Mesothelial cell of epicardium (in vitro differentiated cells): Measurements from ENCODE around the gene FAM20A. TPM values are rescaled to one million over a fixed set of nuclear protein-coding genes. Genes with fewer than 3 reads are reported as not detected.
A peak's percentile ranks its signal among the peaks of the same experiment; 100 is the strongest.

ENCODE experiments used
- DNase-seq, 2 experiments: peaks; one replicate each; pipeline ENCODE4 v3.0.0; 2021; ENCODE audit warnings: low spot score in 2 of 2; ENCODE audit not compliant: unreplicated experiment in 2 of 2
- H3K27ac Mint-ChIP-seq: 2 replicates; pipeline ENCODE4 v1.8.0; 2021; ENCODE audit warnings: mixed read lengths
- H3K27me3 Mint-ChIP-seq: 2 replicates; pipeline ENCODE4 v1.8.0; 2021; ENCODE audit warnings: low read depth, mixed read lengths
- H3K36me3 Mint-ChIP-seq: 2 replicates; pipeline ENCODE4 v1.8.0; 2021; ENCODE audit warnings: mixed read lengths
- H3K4me1 Mint-ChIP-seq: 2 replicates; pipeline ENCODE4 v1.8.0; 2021; ENCODE audit warnings: mixed read lengths
- H3K4me3 Mint-ChIP-seq: 2 replicates; pipeline ENCODE4 v1.8.0; 2021; ENCODE audit warnings: mild to moderate bottlenecking, moderate library complexity, mixed read lengths
- H3K9me3 Mint-ChIP-seq: 2 replicates; pipeline ENCODE4 v1.8.0; 2021; ENCODE audit warnings: mixed read lengths
- total RNA-seq: library from RNA; stranded (reverse); gene quantifications from 3 replicates; pipeline ENCODE4 v1.2.1, GENCODE V29; 2021
- TF ChIP-seq, protein P1 (sequence below): fragments of 200-600 bp; sonication (generic); IDR thresholded peaks from one replicate; pipeline ENCODE4 v1.5.0; 2021; ENCODE audit warnings: antibody characterized with exemption; ENCODE audit not compliant: unreplicated experiment

Gene FAM20A
- total RNA-seq, 1 donor from 2014 or later = 1.8 TPM

DNA sequence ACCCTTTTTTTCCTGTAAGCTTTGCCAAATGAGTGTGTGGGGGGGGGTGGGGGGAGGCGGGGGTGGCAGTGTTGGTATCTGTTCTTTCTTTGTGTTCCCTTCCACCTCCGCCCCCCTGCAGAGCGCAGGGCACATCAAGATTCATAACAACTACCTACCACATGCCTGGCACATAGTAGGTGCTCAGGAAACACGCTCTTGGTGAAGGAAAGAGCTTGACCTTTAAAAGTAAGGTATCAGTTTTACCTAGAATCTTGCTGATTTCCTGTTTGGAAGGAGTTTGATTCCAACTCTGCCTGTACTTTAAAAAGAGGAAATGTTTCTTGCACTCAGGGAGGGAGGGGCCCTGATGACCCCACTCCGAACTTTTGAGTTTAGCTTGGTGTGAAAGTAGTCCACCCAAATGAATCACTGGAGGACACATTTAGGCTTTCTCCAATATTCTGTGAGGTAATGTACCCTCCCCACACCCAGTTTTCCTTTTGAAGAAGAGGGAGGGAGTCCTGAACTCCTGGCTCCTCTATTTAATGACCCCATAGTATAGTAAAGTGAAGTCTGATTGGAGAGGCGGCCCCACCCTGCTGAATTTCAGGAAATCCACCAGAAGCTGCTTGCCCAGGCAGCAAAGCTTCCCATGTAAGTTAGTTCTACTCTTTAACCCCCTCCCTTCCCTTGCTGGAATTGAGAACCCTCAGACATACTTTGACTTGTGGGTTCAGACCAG, 560 bp upstream of the FAM20A start:
- no peak for DNase-seq
- no peaks in the 10 kb centered on the region for H3K36me3 Mint-ChIP-seq
- peaks cover 49% of the 10 kb centered on the region for H3K27me3 Mint-ChIP-seq
- TF ChIP-seq, protein P1, sequence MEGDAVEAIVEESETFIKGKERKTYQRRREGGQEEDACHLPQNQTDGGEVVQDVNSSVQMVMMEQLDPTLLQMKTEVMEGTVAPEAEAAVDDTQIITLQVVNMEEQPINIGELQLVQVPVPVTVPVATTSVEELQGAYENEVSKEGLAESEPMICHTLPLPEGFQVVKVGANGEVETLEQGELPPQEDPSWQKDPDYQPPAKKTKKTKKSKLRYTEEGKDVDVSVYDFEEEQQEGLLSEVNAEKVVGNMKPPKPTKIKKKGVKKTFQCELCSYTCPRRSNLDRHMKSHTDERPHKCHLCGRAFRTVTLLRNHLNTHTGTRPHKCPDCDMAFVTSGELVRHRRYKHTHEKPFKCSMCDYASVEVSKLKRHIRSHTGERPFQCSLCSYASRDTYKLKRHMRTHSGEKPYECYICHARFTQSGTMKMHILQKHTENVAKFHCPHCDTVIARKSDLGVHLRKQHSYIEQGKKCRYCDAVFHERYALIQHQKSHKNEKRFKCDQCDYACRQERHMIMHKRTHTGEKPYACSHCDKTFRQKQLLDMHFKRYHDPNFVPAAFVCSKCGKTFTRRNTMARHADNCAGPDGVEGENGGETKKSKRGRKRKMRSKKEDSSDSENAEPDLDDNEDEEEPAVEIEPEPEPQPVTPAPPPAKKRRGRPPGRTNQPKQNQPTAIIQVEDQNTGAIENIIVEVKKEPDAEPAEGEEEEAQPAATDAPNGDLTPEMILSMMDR = no peak
- H3K27ac Mint-ChIP-seq = no peak overlapping the region
- H3K4me1 Mint-ChIP-seq = peaks cover 14% of the 10 kb centered on the region
- peaks cover 7% of the 10 kb centered on the region for H3K9me3 Mint-ChIP-seq
- peak overlapping the region; percentile 56 for H3K4me3 Mint-ChIP-seq

DNA sequence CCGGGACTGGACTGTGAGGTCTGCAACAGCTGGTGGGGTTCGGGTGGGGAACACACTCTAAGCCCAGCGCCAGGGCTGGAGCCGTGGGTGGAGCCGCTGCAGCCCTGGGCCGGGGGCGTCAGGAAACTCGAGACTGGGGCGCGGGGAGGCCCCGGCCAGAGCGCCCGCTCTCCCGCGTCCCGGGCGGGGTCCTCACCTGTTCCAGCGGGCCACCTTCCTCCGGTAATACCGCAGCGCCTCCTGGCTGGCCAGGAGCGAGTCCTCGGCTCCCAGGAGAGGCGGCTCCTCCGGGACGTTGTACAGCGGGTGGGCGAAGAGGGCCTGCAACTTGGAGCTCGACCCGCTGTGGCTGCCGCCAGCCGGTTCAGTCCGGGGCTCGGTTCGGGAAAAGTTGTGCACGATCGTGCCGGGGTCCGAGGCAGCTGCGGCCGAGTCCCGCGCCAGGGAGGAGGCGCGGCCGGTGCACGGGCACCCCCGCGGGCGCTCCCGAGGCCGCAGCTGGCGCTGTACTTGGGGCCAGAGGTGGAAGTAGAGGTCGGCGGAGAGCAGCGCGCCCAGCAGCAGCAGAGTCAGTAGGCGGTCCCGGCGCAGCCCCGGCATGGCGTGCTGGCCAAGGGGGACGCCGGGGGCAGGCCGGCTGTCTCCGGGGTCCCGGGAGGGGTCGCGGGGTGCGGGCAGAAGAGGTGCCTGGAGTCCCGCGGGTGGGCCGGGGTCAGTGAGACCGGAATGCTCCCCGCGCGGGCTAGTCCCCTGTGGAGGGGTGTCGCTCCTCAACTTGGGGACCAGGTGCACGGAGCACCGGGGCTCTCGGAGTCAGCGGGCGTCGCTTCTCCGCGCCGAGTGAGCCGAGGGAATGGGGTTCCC, 868 bp downstream of the FAM20A start:
- TF ChIP-seq, protein P1 = no peak
- Mint-ChIP-seq H3K27ac (peak overlapping the region; percentile 59), H3K4me1 (peaks cover 17% of the 10 kb centered on the region), H3K36me3 (no peaks in the 10 kb centered on the region), H3K27me3 (peaks cover 49% of the 10 kb centered on the region), H3K9me3 (peaks cover 3% of the 10 kb centered on the region), H3K4me3 (peak overlapping the region; percentile 79)
- DNase-seq = peak; percentile 37 to 55

DNA sequence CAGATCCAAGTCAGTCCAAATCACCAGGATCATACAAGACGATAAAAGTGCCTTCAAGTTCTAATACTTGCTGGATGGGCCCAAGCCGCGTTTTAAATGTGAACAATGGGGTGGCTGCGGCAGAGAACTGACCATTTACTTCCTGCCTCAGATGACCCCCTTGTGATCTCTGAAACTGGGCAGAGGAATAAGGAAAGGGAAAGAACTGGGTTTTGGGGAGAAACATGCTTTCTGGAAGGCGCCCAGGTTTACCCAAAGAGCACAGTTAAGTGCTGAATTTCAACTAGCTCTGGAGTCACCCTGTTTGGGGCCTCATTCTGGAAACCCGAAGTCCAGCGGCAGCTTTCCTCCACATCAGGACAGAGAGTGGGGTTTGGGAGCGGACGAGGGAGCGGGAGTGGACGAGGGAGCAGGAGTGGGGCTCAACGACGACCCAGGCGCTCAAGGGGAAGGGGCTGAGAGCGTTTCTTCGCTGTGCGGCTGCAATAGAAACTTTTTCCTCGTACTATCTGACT, 1.6 kb downstream of the FAM20A start:
- Mint-ChIP-seq H3K36me3 (no peaks in the 10 kb centered on the region), H3K27me3 (peaks cover 49% of the 10 kb centered on the region), H3K9me3 (no peaks in the 10 kb centered on the region), H3K4me1 (peaks cover 20% of the 10 kb centered on the region), H3K27ac (peak overlapping the region; percentile 59), H3K4me3 (peak overlapping the region; percentile 79)
- TF ChIP-seq, protein P1 = no peak
- DNase-seq = no peak

DNA sequence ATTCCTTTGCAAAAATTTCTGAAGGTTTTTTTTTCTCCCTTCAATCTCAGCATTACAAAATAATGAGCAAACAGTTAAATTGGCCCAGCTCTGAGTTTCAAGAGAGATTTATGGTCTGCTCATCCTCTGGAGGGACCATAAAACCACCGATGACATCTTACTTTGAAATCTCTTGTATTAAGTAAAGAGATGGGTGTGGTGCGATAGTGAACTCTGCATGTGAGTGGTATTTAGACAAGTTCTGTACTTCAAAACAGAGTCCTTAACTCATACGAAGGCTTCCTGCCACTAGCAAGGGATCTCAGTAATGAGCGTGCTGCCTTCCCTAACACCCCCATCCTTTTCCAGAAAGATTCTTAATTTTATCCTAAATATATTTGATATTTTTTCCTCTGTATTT, 2.1 kb downstream of the FAM20A start:
- peak overlapping the region; percentile 79 for H3K4me3 Mint-ChIP-seq
- TF ChIP-seq, protein P1 = no peak
- H3K4me1 Mint-ChIP-seq = peaks cover 20% of the 10 kb centered on the region
- H3K27ac Mint-ChIP-seq = no peak overlapping the region
- H3K9me3 Mint-ChIP-seq = no peaks in the 10 kb centered on the region
- H3K36me3 Mint-ChIP-seq = no peaks in the 10 kb centered on the region
- H3K27me3 Mint-ChIP-seq = peaks cover 49% of the 10 kb centered on the region
- DNase-seq = no peak

DNA sequence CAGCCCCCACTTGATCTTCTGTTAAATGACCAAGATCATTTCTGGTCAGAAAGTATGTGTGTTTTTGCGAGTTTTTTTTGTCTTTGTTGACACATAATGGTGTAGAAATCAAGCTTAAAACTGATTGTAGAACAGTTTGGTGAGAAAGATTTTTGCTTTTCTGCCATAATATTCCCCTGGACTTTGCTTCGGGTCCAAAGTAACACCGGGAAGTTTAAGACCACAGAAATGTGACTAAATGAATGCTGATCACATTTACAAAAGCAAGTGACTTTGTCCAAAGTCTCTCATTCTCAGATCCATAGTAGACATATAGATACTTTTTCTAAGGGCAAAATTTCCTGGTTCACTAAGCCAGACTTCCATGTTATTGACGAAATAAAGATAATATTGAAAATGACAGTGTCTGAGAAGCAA, 2.6 kb downstream of the FAM20A start:
- TF ChIP-seq, protein P1 = no peak
- H3K9me3 Mint-ChIP-seq = no peaks in the 10 kb centered on the region
- H3K4me1 Mint-ChIP-seq = peaks cover 23% of the 10 kb centered on the region
- H3K4me3 Mint-ChIP-seq = no peak overlapping the region
- H3K36me3 Mint-ChIP-seq = no peaks in the 10 kb centered on the region
- no peak overlapping the region for H3K27ac Mint-ChIP-seq
- peaks cover 46% of the 10 kb centered on the region for H3K27me3 Mint-ChIP-seq
- no peak for DNase-seq
